GM19025 (cell line): Measurements from ENCODE around the gene HM13.
"Not testable (repeated sequence)": the region's sequence is repeated elsewhere in the genome, so short reads cannot be mapped to it uniquely, and the experiment has no call there.

Experiments
- ATAC-seq: cut with Tn5 transposase; IDR thresholded peaks from one replicate; pipeline ENCODE4 v1.9.1; 2021; ENCODE audit warnings: mild to moderate bottlenecking, low read depth, moderate library complexity; ENCODE audit not compliant: unreplicated experiment

The HM13 gene, protein sequence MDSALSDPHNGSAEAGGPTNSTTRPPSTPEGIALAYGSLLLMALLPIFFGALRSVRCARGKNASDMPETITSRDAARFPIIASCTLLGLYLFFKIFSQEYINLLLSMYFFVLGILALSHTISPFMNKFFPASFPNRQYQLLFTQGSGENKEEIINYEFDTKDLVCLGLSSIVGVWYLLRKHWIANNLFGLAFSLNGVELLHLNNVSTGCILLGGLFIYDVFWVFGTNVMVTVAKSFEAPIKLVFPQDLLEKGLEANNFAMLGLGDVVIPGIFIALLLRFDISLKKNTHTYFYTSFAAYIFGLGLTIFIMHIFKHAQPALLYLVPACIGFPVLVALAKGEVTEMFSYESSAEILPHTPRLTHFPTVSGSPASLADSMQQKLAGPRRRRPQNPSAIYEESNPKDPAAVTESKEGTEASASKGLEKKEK

DNA sequence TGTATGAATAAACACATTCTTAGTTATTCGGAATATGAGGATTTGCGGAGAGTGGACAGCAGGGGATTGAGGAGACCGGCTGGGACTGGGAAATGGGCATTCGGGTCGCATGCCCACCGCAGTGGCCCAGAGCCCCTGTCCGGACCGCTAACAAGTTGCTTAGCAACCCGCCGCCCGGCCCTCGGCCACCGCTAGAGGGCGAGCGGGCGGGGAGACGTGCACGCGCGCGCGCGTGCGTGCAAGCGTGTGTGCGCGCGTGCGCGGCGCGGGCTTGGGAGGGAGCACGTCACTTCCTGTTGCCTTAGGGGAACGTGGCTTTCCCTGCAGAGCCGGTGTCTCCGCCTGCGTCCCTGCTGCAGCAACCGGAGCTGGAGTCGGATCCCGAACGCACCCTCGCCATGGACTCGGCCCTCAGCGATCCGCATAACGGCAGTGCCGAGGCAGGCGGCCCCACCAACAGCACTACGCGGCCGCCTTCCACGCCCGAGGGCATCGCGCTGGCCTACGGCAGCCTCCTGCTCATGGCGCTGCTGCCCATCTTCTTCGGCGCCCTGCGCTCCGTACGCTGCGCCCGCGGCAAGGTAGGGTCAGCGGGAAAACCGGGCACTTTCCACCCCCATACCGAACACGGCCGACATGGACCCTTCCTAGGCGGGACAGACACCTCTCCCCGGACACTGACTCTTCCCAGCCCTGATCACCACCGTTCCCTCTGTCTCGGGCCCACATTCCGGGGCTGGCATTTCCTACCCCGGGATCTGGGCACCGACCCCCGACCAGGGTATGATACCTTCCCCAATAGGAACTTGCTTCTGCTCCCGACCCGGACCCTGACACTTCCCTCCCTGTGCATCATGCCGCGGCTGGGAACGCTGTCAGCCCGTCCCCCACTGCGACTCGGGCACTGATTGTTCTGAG, at the start of gene HM13:
Gene HM13, plus strand, starts transcription at position 289 of the 918 bp plus-strand sequence. Its CDS starts 110 bp downstream, at position 399.
- ATAC-seq: peak; percentile 87

DNA sequence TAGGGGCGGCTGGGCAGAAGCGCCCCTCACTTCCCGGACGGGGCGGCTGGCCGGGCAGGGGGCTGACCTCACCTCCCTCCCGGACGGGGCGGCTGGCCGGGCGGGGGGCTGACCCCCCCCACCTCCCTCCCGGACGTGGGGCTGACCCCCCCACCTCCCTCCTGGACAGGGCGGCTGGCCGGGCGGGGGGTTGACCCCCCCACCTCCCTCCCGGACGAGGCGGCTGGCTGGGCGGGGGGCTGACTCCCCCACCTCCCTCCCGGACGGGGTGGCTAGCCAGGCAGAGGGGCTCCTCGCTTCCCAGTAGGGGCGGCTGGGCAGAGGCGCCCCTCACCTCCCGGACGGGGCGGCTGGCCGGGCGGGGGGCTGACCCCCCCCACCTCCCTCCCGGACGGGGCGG, 43.3 kb upstream of the HM13 start:
- not testable (repeated sequence) for ATAC-seq

DNA sequence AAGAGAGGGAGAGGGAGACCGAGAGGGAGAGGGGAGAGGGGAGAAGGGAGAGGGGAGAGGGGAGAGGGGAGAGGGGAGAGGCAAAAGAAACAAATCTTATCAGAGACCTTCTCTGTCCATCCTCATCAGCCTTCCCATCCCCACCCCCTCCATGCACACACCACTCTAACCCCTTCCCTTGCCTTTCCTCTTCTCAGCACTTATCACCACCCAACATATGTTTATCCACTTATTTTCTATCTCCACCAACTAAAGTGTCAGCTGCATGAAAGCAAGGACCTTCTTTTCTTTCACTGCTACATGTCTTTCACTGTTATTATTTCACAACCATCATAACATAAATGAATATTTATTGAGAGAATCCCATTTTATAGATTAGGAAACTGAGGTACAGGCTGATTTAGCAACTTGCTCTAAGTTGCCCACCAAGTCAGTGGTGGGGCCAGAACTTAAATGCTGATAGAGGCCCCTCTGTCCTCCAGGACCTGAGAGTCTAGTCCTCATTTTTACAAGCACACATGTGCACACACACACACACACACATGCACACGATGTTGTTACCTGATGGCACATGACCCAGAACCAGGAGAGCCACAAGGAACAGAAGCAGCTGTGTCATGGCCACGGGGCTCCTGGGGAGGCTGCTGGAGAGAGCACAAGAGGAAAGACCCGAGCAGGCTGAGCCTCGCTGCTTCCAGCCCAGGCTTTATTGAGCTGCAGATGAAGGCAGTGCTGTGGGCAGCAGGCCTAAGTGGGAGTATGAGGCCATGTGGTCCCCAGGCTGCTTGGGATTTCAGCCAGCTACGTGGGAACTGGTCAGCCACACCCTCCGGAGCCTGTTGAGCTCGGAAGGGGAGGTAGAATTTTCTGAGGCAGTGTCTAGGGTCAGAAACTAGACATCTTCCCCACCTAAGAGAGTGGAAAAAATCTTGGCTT, 41.6 kb upstream of the HM13 start:
- ATAC-seq: no peak

DNA sequence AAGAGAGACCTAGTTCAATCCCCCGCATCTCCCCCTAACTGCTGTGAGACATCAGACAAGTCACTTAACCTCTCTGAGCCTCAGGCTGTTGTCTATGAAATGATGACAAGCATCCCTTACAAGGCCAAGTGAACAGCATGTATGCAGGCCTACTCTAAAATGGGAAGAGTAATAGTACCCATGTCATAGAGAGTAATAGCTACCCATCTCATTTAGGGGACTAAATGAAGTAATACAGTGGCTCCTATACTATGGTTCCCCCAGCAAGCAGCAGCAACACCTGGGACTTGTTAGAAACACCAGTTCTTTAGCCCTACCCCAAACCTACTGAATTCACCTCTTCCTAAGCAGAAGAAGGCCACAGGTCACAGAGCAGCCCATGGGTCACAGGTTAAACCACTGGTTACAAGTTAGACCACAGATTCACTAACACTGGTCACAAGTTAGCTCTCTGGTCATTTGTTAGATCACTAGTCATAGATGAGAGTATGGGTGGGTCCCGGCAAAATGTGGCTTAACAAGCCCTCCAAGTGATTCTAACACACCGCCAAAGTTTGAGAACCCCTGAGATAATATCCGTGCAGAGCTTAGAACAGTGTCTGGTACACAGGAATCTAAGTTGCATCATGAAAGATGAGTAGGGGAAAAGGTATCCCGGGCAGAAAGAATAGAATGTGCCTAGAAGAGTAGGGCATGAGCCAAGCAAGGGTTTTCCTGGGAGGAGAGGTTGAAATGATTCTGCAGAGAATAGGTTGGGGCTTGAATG, 40.7 kb upstream of the HM13 start:
- ATAC-seq: no peak

DNA sequence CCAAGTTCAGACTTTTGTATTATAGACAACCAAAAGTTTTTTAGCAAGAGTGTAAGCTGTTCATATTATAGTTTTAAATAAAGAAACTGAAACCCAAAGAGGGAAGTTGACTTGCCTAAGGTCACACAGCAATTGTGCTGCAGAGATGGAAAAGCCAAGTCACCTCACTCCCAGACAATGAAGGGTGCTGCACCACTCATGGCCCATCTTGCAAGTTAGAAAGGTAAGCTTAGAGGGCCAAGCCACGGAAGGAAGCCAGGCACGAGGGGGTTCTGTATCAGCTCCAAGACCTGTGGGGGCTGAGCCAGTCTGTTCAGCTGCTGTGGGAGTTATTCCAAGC, 40.2 kb upstream of the HM13 start:
- no peak for ATAC-seq

DNA sequence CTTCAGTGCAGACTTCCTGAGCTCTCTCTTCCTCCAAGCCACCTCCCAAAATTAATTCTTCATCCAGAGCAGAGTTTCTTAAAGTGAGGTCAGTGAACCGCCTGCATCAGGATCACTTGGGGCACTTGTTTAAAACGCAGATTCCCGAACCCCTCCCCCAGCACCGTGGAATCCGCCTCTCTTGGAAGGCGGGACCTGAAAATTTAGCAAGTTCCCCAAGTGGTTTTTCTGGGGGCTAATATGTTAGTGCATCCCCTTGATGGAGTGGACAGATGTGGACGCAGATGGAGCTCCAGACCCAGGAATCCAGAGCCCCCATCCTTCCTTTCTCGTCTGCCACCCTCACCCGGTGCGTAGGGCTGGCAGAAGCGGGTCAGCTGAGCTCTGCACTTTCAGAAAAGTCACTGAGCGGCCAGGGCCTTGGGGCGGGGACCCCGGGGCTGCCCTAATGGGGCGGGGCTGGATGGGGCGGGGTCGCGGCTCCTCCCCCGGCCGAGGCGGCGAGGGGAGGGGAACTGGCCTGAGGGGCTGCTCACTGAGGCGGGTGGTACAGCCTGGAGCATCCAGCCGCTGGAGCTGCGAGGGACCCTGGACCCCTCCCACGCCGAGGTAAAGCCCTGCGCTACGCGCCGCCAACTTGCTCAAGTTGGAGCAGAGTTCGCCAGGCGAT, 39.3 kb upstream of the HM13 start, which contains the start of the genes DEFB124 and REM1:
Gene DEFB124, minus strand, starts transcription at position 370 of the 670 bp plus-strand sequence. CDS start 2,114 bp downstream, outside the sequence.
Gene REM1, plus strand, starts transcription at position 531 of the 670 bp plus-strand sequence. CDS start 1,158 bp downstream, outside the sequence.
- no peak for ATAC-seq

DNA sequence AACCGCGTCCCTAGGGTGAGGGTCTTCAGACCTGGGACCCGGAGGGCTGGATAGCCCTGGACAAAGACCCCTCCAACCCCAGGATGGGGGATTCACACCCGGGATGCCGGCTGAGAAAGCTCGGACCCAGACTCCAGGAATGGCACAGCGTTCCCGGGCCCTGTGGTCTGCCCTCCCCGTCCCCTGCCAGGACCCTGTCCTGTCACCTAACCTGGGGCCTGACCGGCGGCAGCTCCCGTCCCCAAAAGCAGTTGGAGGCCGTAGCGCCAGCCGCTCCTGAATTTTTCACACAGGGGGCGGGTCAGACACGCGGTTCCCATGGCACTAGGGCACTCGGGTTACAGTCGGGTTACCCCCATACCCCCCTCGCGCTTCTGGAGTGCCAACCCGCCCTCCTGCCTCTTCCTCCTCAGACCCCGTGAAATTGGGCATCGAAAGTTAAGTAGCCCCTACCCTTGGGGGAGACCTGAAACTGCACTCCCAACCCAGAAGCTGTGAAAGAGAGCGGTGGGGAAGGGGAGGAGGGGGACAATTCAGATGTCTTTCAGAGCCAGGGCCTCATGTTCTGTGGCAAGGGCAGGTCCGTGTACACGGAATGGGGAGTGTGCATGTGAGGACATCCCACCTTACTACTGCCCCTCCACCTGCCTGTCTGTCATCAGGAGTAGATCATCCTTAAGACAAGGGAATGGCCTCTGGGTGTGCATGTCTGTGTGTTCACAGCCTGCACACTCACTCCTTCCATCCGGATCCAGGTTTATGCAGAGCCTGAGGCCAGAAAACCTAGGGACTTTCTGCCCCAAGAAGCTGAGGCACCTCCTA, 38.6 kb upstream of the HM13 start:
- ATAC-seq: no peak

DNA sequence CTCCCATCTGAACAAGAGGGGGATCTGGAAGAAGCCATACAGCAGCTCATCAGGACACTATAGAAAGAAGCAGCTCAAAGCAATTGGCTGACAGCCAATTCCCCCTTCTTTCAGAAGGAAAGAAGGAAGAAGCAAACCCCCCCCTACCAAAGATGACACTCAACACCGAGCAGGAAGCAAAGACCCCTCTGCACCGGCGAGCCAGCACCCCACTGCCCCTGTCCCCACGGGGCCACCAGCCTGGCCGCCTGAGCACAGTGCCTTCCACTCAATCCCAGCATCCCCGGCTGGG, 38.0 kb upstream of the HM13 start:
- no peak for ATAC-seq

DNA sequence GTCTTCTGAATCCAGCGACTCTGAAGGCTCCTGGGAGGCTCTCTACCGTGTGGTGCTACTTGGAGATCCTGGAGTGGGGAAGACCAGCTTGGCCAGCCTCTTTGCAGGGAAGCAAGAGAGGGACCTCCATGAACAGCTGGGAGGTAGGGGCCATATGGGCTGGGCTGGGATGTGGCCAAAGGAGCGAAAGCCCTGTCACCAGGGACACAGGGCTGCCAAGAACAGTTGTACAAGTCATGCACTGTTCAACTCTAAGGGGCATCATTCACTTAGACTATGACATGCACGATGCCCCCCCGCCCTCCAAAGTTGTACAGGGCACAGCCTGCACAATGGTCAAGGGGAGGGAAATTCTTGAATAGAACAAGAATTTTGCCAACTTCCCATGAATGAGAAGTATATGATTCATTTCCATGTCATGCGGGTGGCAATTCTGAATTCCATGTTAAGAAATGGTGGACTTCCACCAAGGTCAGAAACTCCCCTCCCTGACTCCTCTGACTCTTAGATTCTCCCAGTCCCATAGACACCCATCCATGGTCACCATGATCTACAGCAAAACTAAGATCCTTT, 37.5 kb upstream of the HM13 start:
- no peak for ATAC-seq

DNA sequence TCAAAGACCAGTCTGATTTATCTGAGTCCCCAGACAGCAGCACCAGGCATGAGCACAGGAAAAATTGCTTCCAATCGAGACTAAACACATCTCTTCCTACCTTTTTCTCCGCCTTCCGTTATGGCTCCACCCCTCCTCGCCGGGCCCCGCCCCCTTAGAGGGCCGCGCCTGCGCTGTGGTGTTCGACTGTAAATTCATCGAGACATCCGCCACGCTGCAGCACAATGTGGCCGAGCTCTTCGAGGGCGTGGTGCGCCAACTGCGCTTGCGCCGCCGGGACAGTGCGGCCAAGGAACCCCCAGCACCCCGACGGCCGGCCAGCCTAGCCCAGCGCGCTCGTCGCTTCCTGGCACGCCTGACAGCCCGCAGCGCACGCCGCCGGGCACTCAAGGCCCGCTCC, 30.2 kb upstream of the HM13 start:
- ATAC-seq: no peak

DNA sequence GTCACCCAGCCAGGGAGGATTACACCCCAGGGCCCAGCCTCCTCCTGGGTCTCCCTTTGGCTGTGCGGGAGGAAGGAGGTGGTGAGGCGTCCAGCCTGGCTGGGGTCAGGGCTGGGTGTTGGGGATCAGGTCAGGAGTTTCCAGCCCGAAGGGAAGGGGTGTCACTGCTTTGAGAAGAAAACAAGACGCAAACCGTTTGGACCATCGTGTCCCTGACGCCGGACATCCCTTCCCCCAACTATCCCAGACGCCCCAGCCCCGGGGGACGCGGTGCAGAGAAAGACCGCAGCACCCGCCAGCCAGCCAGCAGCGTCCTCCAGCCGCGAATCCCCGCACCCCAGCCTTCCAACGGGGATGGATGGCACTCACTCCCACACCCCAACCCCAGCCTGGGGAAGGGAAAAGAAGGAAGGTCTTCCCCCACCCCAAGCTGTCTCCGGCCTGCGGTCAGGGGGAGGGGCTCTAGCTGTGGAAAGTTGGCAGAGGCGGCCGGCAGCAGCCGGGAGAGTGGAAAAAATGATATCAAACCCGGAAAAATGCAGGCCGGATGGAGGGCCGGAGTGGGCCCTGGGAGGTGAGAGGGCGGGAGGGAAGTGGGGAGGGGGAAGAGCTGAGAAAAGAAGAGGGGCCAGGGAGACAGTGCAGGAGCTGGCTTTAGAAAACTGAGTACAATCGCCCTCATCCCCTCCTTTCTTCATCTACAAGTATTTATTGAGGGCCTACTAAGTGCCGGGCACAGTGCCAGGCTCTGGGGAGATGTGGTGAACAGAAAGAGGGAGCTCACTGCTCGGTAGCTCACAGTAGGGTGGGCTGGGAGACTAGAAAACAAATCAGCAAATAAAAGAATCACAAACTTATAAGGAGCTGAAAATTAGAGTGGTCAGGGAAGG, 28.5 kb upstream of the HM13 start:
- ATAC-seq: no peak

DNA sequence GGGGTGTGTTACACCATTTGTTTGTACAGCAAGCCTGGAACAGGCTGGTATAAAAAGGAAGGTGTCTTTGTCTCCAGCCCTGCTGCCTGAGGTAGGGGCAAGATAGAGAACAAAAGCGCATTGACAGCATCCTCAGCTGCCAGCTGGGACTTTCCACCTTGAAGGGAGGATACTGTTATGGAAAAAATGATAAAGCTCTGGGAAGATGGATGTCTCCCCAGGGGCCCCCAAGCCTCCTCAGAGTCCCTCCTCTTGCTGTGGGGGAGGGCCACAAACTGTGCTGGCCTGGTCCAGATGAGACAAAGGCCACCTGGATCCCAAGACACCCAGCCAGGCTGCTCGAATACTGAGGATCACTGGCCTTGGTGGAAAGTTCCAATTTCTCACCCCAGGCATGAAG, 26.1 kb upstream of the HM13 start:
- no peak for ATAC-seq

DNA sequence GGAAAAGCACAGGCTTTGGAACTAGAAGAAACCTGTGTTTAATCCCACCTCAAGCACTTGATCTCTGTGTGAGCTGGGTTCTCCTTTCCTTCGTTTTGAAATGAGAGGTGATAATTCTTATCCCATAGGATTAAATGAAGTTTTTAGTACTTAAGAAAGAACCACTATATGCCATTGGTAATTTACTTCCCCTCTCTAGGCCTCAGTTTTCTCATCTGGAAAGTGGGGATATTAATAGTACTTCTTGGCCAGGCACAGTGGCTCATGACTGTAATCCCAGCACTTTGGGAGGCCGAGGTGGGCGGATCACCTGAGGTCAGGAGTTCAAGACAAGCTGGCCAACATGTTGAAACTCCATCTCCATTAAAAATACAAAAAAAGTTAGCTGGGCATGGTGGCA, 25.1 kb upstream of the HM13 start:
- no peak for ATAC-seq

DNA sequence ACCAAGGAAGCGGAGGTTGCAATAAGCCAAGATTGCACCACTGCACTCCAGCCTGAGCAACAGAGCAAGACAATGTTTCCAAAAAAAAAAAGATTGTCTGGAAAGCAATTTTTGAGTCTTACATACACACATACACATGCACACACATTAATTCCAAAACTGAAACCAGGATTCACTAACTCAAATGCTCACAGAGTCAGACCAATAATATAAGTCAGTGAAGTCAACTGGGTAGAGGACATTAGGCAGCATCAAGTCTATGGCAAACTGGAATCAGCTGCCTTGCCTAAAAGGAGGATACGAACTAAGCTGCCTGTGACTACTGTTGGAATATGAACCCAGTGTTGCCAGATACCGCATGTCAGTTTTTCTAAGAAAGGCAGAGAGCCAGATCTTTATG, 23.5 kb upstream of the HM13 start:
- no peak for ATAC-seq

DNA sequence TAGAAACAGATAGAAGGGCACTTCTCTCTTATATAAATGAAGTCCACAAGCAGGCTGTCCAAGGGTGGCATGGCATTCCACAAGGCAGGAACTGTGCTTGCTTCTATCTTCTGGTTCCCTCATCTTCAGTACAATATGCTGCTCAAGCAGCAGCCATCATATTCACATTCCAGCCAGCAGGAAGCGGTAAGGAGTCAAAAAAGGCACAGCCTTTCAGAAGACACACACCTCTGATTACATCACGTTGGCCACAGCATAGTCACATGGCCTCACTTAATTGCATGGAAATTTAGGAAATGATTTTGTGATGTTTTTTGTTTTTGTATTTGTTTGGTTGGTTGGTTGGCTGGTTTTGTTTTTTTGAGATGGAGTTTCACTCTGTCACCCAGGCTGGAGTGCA, 20.1 kb upstream of the HM13 start:
- ATAC-seq: no peak

DNA sequence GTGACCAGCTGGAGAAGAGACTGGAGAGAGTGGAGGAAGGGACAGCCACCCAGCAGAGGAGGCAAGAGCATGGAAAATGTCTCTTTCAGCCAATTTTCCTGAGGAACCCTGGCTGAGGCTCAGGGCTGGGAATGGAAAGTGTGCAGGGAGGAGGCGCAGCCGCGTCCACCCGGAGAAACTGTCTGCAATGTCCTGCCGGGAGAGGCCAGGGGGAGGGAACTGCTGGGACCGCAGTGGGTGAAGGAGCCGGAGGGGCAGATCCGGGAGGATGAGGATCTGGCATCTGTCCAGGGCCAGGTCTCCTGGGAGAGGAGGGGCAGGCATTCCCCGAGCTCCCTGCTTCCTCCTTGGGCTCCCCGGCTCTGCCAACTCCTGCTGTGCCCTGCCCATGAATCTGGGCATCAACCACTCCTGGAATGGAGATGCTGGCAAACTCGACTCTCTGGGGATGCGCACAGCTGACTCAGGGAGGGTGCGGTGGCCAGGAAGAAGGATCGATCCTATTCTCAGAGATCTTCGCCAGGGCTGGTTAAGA, 17.4 kb upstream of the HM13 start:
- ATAC-seq: no peak
